Right lobe of liver (tissue), 6 donors: ENCODE results near the gene NUB1. TPM values are rescaled to one million over a fixed set of nuclear protein-coding genes. Genes with fewer than 3 reads are reported as not detected.
A peak's percentile ranks its signal among the peaks of the same experiment; 100 is the strongest.

Experiments used
- ATAC-seq, 4 donors: fragments of 200-7000 bp; cut with Tn5 transposase; one replicate each; pipeline ENCODE4 v1.9.1; 2020; ENCODE audit warnings: mild to moderate bottlenecking in 4 of 4, moderate library complexity in 4 of 4
- DNase-seq, 3 donors: peaks; one replicate each; pipeline ENCODE4 v3.0.0-alpha.2; 2020
- H3K27ac ChIP-seq, 3 donors: fragments of 200-600 bp; one replicate each; pipeline ENCODE4 v1.8.0; 2022
- H3K27me3 ChIP-seq, 2 donors: fragments of 200-600 bp; one replicate each; pipeline ENCODE4 v1.8.0; 2022
- H3K36me3 ChIP-seq, 4 donors: fragments of 200-600 bp; sonication (generic) in 1 of 4; one replicate each; pipeline versions ENCODE4 v1.5.1 to v1.8.0; 2017 to 2022; ENCODE audit warnings: control low read depth in 1 of 4
- H3K4me1 ChIP-seq, 4 donors: fragments of 200-600 bp; sonication (generic) in 1 of 4; one replicate each; pipeline versions ENCODE4 v1.5.1 to v1.8.0; 2017 to 2022; ENCODE audit warnings: control low read depth in 1 of 4
- H3K4me3 ChIP-seq, 3 donors: fragments of 200-600 bp; one replicate each; pipeline ENCODE4 v1.8.0; 2022
- H3K9me3 ChIP-seq, 4 donors: fragments of 200-600 bp; sonication (generic) in 1 of 4; one replicate each; pipeline versions ENCODE4 v1.5.1 to v1.8.0; 2017 to 2022; ENCODE audit warnings: control low read depth in 1 of 4
- CTCF ChIP-seq, 4 donors: fragments of 200-600 bp in 3 of 4; fragments of 450-650 bp in 1 of 4; IDR thresholded peaks; one replicate each; pipeline versions ENCODE4 v1.5.1 to v1.8.0; 2016 to 2022; ENCODE audit warnings: antibody characterized with exemption in 4 of 4, mild to moderate bottlenecking in 2 of 4
- POLR2A ChIP-seq: fragments of 450-650 bp; IDR thresholded peaks from one replicate; pipeline ENCODE4 v1.6.1; 2017; ENCODE audit warnings: antibody characterized with exemption, mild to moderate bottlenecking
- WGBS: methylation state at CpG from one replicate; pipeline ENCODE4 v1.1.6; 2018; ENCODE audit warnings: low coverage, low lambda C conversion rate; ENCODE audit not compliant: insufficient coverage; ENCODE audit errors: missing lambda C conversion rate; 5-methylcytosine and 5-hydroxymethylcytosine counted together
- intact Hi-C, 2 donors: fragments of 100-400 bp; cut with DNase I; formaldehyde crosslinking; loops; one replicate each; pipeline versions ENCODE4 v1.11.2 to v1.14.1; 2022
- total RNA-seq, 6 experiments: library from RNA; depleted of rRNA in 2 of 6; stranded (reverse); fragments of >200 nt in 2 of 6; fragmentation: NEBNext Ultra II Directional in 3 of 6; extraction: Animal tissue kit (Norgen Biotek cat#: 25700) in 3 of 6; gene quantifications; one replicate each; pipeline versions ENCODE4 v1.1.0 to v1.2.4, GENCODE V29; 2016 to 2023
- donor health status: DM: no; HTN: yes; CAD: no.
- donor health status: DM: no; HTN: no; CAD: no.
- donor health status: DM: no; HTN: no; CAD: no.
- donor health status: DM: no; HTN: yes; CAD: no.
- donor health status: DM: no; HTN: yes; CAD: no.

The NUB1 gene
- total RNA-seq, 6 experiments from 2014 or later: 21.1 to 31.3 (median 26.2) TPM

- intact Hi-C loops: loop anchor here (5.0 to 10.0 kb wide), 3 partner anchors 44 to 147 kb away; no protein-coding TSS in a partner anchor
These were observed 33.4 kb upstream of the NUB1 start for GRCh38 chr7:151308256-151308655.

GRCh38 chr7:151308791-151309190 is 32.8 kb upstream of the NUB1 start:
- H3K9me3 ChIP-seq: peaks cover 0 to 3% (median 0%) of the 10 kb centered on the region in 4 donors
- ATAC-seq (no peak), DNase-seq (peak in 1 of 3 donors; percentile 40)
- WGBS: 67% methylated on average over 3 of the region's 8 CpGs
- no peak for TF ChIP-seq CTCF (IDR thresholded peaks at IDR 0.05)
- TF ChIP-seq POLR2A: no peak
- H3K36me3 ChIP-seq: no peaks in the 10 kb centered on the region
- no peak overlapping the region for H3K4me3 ChIP-seq
- no peak overlapping the region for H3K27ac ChIP-seq
- intact Hi-C loops: loop anchor here (5.0 to 10.0 kb wide), 3 partner anchors 44 to 146 kb away; no protein-coding TSS in a partner anchor
- peaks cover 0 to under 1% (median 0%) of the 10 kb centered on the region in 4 donors for H3K4me1 ChIP-seq
- H3K27me3 ChIP-seq: peaks cover 0 to 8% of the 10 kb centered on the region in 2 donors

More at GRCh38 chr7:151308256-151308655, 33.4 kb upstream of the NUB1 start:
- H3K9me3 ChIP-seq: peaks cover 0 to 3% (median 0%) of the 10 kb centered on the region in 4 donors
- no peaks in the 10 kb centered on the region for H3K36me3 ChIP-seq
- TF ChIP-seq CTCF (IDR thresholded peaks at IDR 0.05): no peak
- TF ChIP-seq POLR2A: no peak
- H3K27ac ChIP-seq: no peak overlapping the region
- DNase-seq (peak in 1 of 3 donors; percentile 22), ATAC-seq (no peak)
- H3K4me1 ChIP-seq: peaks cover 0 to 6% (median 0%) of the 10 kb centered on the region in 4 donors
- no peak overlapping the region for H3K4me3 ChIP-seq
- 87% methylated on average over 3 of the region's 6 CpGs for WGBS
- H3K27me3 ChIP-seq: peaks cover 0 to 11% of the 10 kb centered on the region in 2 donors

- peaks cover 0 to 3% of the 10 kb centered on the region in 2 donors for H3K27me3 ChIP-seq
- no peak overlapping the region for H3K27ac ChIP-seq
- intact Hi-C loops: loop anchor here (5.0 to 10.0 kb wide), 3 partner anchors 43 to 145 kb away; no protein-coding TSS in a partner anchor
- H3K4me3 ChIP-seq: no peak overlapping the region
- no peaks in the 10 kb centered on the region for H3K4me1 ChIP-seq
- ATAC-seq: no peak
- H3K36me3 ChIP-seq: no peaks in the 10 kb centered on the region
- TF ChIP-seq POLR2A (no peak), CTCF (IDR thresholded peaks at IDR 0.05) (no peak)
- 34% methylated on average over 3 of the region's 4 CpGs for WGBS
- peak in 1 of 3 donors; percentile 26 for DNase-seq
- peaks cover 0 to 3% (median 0%) of the 10 kb centered on the region in 4 donors for H3K9me3 ChIP-seq
These were observed 32.3 kb upstream of the NUB1 start for GRCh38 chr7:151309311-151309710.

GRCh38 chr7:151310578-151310977 is 31.0 kb upstream of the NUB1 start:
- Histone ChIP-seq H3K36me3 (no peaks in the 10 kb centered on the region), H3K27me3 (no peaks in the 10 kb centered on the region), H3K9me3 (peaks cover 0 to 3% (median 0%) of the 10 kb centered on the region in 4 donors), H3K4me1 (no peaks in the 10 kb centered on the region), H3K27ac (no peak overlapping the region), H3K4me3 (no peak overlapping the region)
- TF ChIP-seq CTCF (IDR thresholded peaks at IDR 0.05): peak; percentile 23 to 44 (median 42)
- TF ChIP-seq POLR2A: no peak
- WGBS: 17% methylated on average over 3 of the region's 4 CpGs
- intact Hi-C loops: no loop called here
- peak in 3 of 4 donors; percentile 30 to 45 (median 41) for ATAC-seq
- DNase-seq: peak in 1 of 3 donors; percentile 10
